Suprapubic skin (tissue), 4 donors: ENCODE data around the gene SYT1. TPM values are rescaled to one million over a fixed set of nuclear protein-coding genes. Genes with fewer than 3 reads are reported as not detected.

Experiments
- DNase-seq, 2 donors: peaks; one replicate each; pipeline ENCODE4 v3.0.0-alpha.2; 2019; ENCODE audit warnings: low spot score in 2 of 2
- H3K27ac ChIP-seq: fragments of 200-600 bp; sonication (generic); one replicate; pipeline ENCODE4 v1.5.1; 2019
- H3K27me3 ChIP-seq: fragments of 200-600 bp; sonication (generic); one replicate; pipeline ENCODE4 v1.5.1; 2019
- H3K36me3 ChIP-seq: fragments of 200-600 bp; sonication (generic); one replicate; pipeline ENCODE4 v1.5.1; 2019
- H3K4me1 ChIP-seq: fragments of 200-600 bp; sonication (generic); one replicate; pipeline ENCODE4 v1.5.1; 2019
- H3K4me3 ChIP-seq: fragments of 200-600 bp; sonication (generic); one replicate; pipeline ENCODE4 v1.5.1; 2019; ENCODE audit warnings: mild to moderate bottlenecking
- H3K9me3 ChIP-seq: fragments of 200-600 bp; sonication (generic); one replicate; pipeline ENCODE4 v1.5.1; 2019
- CTCF ChIP-seq, 2 donors: fragments of 200-600 bp in 1 of 2; fragments of 450-650 bp in 1 of 2; sonication (generic) in 1 of 2; IDR thresholded peaks; one replicate each; pipeline ENCODE4 v1.5.1; 2016 to 2019; ENCODE audit warnings: antibody characterized with exemption in 2 of 2, mild to moderate bottlenecking in 1 of 2, moderate library complexity in 1 of 2
- EP300 ChIP-seq: sonication (generic); formaldehyde crosslinking; IDR thresholded peaks from one replicate; pipeline ENCODE4 v1.6.1; 2017; ENCODE audit warnings: antibody characterized with exemption
- POLR2A ChIP-seq, 2 donors: fragments of 450-650 bp; IDR thresholded peaks; one replicate each; pipeline ENCODE4 v1.6.1; 2017; ENCODE audit warnings: antibody characterized with exemption in 2 of 2, mild to moderate bottlenecking in 2 of 2, moderate library complexity in 2 of 2
- POLR2AphosphoS5 ChIP-seq, 3 donors: sonication (generic); formaldehyde crosslinking; IDR thresholded peaks; one replicate each; pipeline ENCODE4 v1.6.1; 2017; ENCODE audit warnings: antibody characterized with exemption in 3 of 3
- WGBS: methylation state at CpG from one replicate; pipeline ENCODE4 v1.1.5; 2018; 5-methylcytosine and 5-hydroxymethylcytosine counted together
- total RNA-seq, 4 donors: library from RNA; depleted of rRNA; stranded (reverse); fragments of >200 nt; gene quantifications; one replicate each; pipeline ENCODE4 v1.1.0, GENCODE V29; 2016

The SYT1 gene
- total RNA-seq, 4 donors from 2014 or later: 0.15 to 0.31 TPM; not detected in 2

GRCh38 chr12:79255288-79255687, 390.7 kb downstream of the SYT1 start:
- H3K27me3 ChIP-seq: no peaks in the 10 kb centered on the region
- H3K36me3 ChIP-seq: no peaks in the 10 kb centered on the region
- H3K27ac ChIP-seq: no peak overlapping the region
- H3K4me1 ChIP-seq: no peaks in the 10 kb centered on the region
- no peak overlapping the region for H3K4me3 ChIP-seq
- TF ChIP-seq POLR2A (IDR thresholded peaks at IDR 0.05) (no peak), POLR2AphosphoS5 (IDR thresholded peaks at IDR 0.05) (no peak), CTCF (IDR thresholded peaks at IDR 0.05) (no peak), EP300 (no peak)
- DNase-seq: no peak
- WGBS: 71% methylated on average over 2 of the region's 2 CpGs
- no peaks in the 10 kb centered on the region for H3K9me3 ChIP-seq

GRCh38 chr12:79260923-79261322, 396.3 kb downstream of the SYT1 start:
- H3K9me3 ChIP-seq: no peaks in the 10 kb centered on the region
- no peak overlapping the region for H3K27ac ChIP-seq
- DNase-seq: no peak
- no peak overlapping the region for H3K4me3 ChIP-seq
- no peaks in the 10 kb centered on the region for H3K4me1 ChIP-seq
- H3K27me3 ChIP-seq: no peaks in the 10 kb centered on the region
- H3K36me3 ChIP-seq: no peaks in the 10 kb centered on the region
- TF ChIP-seq POLR2AphosphoS5 (IDR thresholded peaks at IDR 0.05): no peak
- TF ChIP-seq POLR2A (IDR thresholded peaks at IDR 0.05): no peak
- no peak for TF ChIP-seq EP300
- no peak for TF ChIP-seq CTCF (IDR thresholded peaks at IDR 0.05)
- WGBS: 66% methylated on average over 2 of the region's 2 CpGs

- H3K27me3 ChIP-seq: no peaks in the 10 kb centered on the region
- no peak for DNase-seq
- 77% methylated on average over 3 of the region's 3 CpGs for WGBS
- TF ChIP-seq POLR2AphosphoS5 (IDR thresholded peaks at IDR 0.05): no peak
- TF ChIP-seq EP300: no peak
- TF ChIP-seq POLR2A (IDR thresholded peaks at IDR 0.05): no peak
- no peak for TF ChIP-seq CTCF (IDR thresholded peaks at IDR 0.05)
- no peaks in the 10 kb centered on the region for H3K36me3 ChIP-seq
- H3K4me1 ChIP-seq: no peaks in the 10 kb centered on the region
- H3K4me3 ChIP-seq: no peak overlapping the region
- H3K27ac ChIP-seq: no peak overlapping the region
- no peaks in the 10 kb centered on the region for H3K9me3 ChIP-seq
These were observed 398.4 kb downstream of the SYT1 start for GRCh38 chr12:79262938-79263337.

GRCh38 chr12:79266343-79267144, 402.0 kb downstream of the SYT1 start:
- Histone ChIP-seq H3K27me3 (no peaks in the 10 kb centered on the region), H3K4me1 (no peaks in the 10 kb centered on the region), H3K36me3 (no peaks in the 10 kb centered on the region), H3K9me3 (no peaks in the 10 kb centered on the region), H3K27ac (no peak overlapping the region), H3K4me3 (no peak overlapping the region)
- WGBS: 24% methylated on average over 4 of the region's 4 CpGs
- no peak for TF ChIP-seq CTCF (IDR thresholded peaks at IDR 0.05)
- TF ChIP-seq EP300: no peak
- no peak for TF ChIP-seq POLR2A (IDR thresholded peaks at IDR 0.05)
- no peak for TF ChIP-seq POLR2AphosphoS5 (IDR thresholded peaks at IDR 0.05)
- DNase-seq: no peak

GRCh38 chr12:79267580-79267979, 403.0 kb downstream of the SYT1 start:
- WGBS: 34% methylated on average over 2 of the region's 2 CpGs
- no peak overlapping the region for H3K27ac ChIP-seq
- no peaks in the 10 kb centered on the region for H3K36me3 ChIP-seq
- no peak overlapping the region for H3K4me3 ChIP-seq
- H3K4me1 ChIP-seq: no peaks in the 10 kb centered on the region
- H3K9me3 ChIP-seq: no peaks in the 10 kb centered on the region
- DNase-seq: no peak
- no peak for TF ChIP-seq EP300
- TF ChIP-seq POLR2AphosphoS5 (IDR thresholded peaks at IDR 0.05): no peak
- TF ChIP-seq CTCF (IDR thresholded peaks at IDR 0.05): no peak
- TF ChIP-seq POLR2A (IDR thresholded peaks at IDR 0.05): no peak
- no peaks in the 10 kb centered on the region for H3K27me3 ChIP-seq
